Thyroid gland (tissue), 4 donors: Measurements from ENCODE around the gene GLIS1. TPM values are rescaled to one million over a fixed set of nuclear protein-coding genes. Genes with fewer than 3 reads are reported as not detected.

Experiments used
- DNase-seq, 2 donors: peaks; one replicate each; pipeline ENCODE4 v3.0.0-alpha.2; 2019
- H3K27ac ChIP-seq, 3 donors: fragments of 200-600 bp; sonication (generic); 1 replicate in 2 of 3; 2 replicates in 1 of 3; pipeline ENCODE4 v1.5.1; 2016 to 2019; ENCODE audit warnings: mild to moderate bottlenecking in 1 of 3, moderate library complexity in 1 of 3
- H3K27me3 ChIP-seq: fragments of 200-600 bp; sonication (generic); one replicate; pipeline ENCODE4 v1.5.1; 2019
- H3K36me3 ChIP-seq, 2 donors: fragments of 200-600 bp; sonication (generic); one replicate each; pipeline ENCODE4 v1.5.1; 2016 to 2019
- H3K4me1 ChIP-seq, 2 donors: fragments of 200-600 bp; sonication (generic); one replicate each; pipeline ENCODE4 v1.5.1; 2017 to 2019
- H3K4me3 ChIP-seq, 3 donors: fragments of 200-600 bp; sonication (generic); replicated peaks in 1 of 3; 1 replicate in 2 of 3; 2 replicates in 1 of 3; pipeline ENCODE4 v1.5.1; 2016; ENCODE audit warnings: mild to moderate bottlenecking in 1 of 3
- H3K9me3 ChIP-seq: fragments of 200-600 bp; sonication (generic); one replicate; pipeline ENCODE4 v1.5.1; 2017
- POLR2A ChIP-seq, 2 donors: fragments of 450-650 bp; IDR thresholded peaks; one replicate each; pipeline ENCODE4 v1.6.1; 2017; ENCODE audit warnings: antibody characterized with exemption in 2 of 2, mild to moderate bottlenecking in 2 of 2, moderate library complexity in 1 of 2
- WGBS, 2 donors: methylation state at CpG; one replicate each; pipeline ENCODE4 v1.1.5; 2017; 5-methylcytosine and 5-hydroxymethylcytosine counted together
- intact Hi-C: fragments of 100-400 bp; cut with DNase I; formaldehyde crosslinking; loops from one replicate; pipeline ENCODE4 v1.15.1; 2023
- total RNA-seq, 4 donors: library from RNA; depleted of rRNA; stranded (reverse); fragments of >200 nt; gene quantifications; one replicate each; pipeline ENCODE4 v1.2.3, GENCODE V29; 2016
- TF ChIP-seq, protein P1 (sequence below), 6 experiments: fragments of 200-600 bp in 3 of 6; fragments of 450-650 bp in 3 of 6; sonication (generic) in 3 of 6; IDR thresholded peaks; one replicate each; pipeline ENCODE4 v1.5.1; 2016 to 2019; ENCODE audit warnings: antibody characterized with exemption in 6 of 6, mild to moderate bottlenecking in 2 of 6, inconsistent platforms in 1 of 6, moderate library complexity in 1 of 6

The GLIS1 gene
- total RNA-seq, 4 donors from 2014 or later, result 0.29 TPM; not detected in 3

DNA sequence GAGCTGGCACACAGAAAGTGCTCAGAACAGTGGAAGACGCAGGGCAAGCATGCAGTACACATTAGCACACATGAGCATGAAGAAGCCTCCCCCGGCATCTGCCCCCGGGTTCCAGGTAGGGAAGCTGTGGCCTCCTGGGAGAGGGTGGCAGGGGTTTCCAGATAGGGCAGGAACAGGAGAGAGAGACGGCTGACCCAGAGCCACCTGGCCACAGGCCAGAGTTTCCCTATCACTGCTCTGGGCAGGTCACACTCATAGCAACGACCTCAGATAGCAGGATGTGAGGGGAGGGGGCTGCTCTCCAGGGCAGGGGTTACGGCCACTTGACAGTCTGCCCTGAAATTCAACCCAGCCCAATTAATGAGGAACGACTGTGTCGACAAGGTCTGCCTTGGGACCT is 36.6 kb downstream of the GLIS1 start:
- H3K36me3 ChIP-seq, result no peaks in the 10 kb centered on the region
- WGBS, 2 donors, result 57 to 72% methylated on average over 4 to 8 of the region's 8 CpGs
- no peak overlapping the region for H3K4me3 ChIP-seq

GRCh38 chr1:53700776-53701175 is 38.2 kb downstream of the GLIS1 start:
- DNase-seq, result no peak
- intact Hi-C loops, result no loop called here
- 94 to 96% methylated on average over 3 of the region's 3 CpGs for WGBS, 2 donors
- Histone ChIP-seq H3K27ac (no peak overlapping the region), H3K27me3 (no peaks in the 10 kb centered on the region), H3K4me1 (peaks cover 0 to 5% of the 10 kb centered on the region in 2 donors), H3K4me3 (no peak overlapping the region), H3K36me3 (no peaks in the 10 kb centered on the region), H3K9me3 (no peaks in the 10 kb centered on the region)
- no peak for TF ChIP-seq POLR2A (IDR thresholded peaks at IDR 0.05)
- TF ChIP-seq, protein P1, sequence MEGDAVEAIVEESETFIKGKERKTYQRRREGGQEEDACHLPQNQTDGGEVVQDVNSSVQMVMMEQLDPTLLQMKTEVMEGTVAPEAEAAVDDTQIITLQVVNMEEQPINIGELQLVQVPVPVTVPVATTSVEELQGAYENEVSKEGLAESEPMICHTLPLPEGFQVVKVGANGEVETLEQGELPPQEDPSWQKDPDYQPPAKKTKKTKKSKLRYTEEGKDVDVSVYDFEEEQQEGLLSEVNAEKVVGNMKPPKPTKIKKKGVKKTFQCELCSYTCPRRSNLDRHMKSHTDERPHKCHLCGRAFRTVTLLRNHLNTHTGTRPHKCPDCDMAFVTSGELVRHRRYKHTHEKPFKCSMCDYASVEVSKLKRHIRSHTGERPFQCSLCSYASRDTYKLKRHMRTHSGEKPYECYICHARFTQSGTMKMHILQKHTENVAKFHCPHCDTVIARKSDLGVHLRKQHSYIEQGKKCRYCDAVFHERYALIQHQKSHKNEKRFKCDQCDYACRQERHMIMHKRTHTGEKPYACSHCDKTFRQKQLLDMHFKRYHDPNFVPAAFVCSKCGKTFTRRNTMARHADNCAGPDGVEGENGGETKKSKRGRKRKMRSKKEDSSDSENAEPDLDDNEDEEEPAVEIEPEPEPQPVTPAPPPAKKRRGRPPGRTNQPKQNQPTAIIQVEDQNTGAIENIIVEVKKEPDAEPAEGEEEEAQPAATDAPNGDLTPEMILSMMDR (IDR thresholded peaks at IDR 0.05), result no peak

More for the DNA sequence above, 36.6 kb downstream of the GLIS1 start:
- no peak for DNase-seq
- intact Hi-C loops, result no loop called here
- Histone ChIP-seq H3K27me3 (no peaks in the 10 kb centered on the region), H3K9me3 (no peaks in the 10 kb centered on the region), H3K27ac (no peak overlapping the region), H3K4me1 (peaks cover 0 to 4% of the 10 kb centered on the region in 2 donors)
- TF ChIP-seq, protein P1 (IDR thresholded peaks at IDR 0.05), result no peak
- no peak for TF ChIP-seq POLR2A (IDR thresholded peaks at IDR 0.05)

- H3K9me3 ChIP-seq, result no peaks in the 10 kb centered on the region
- no peak for DNase-seq
- TF ChIP-seq POLR2A (IDR thresholded peaks at IDR 0.05), result no peak
- TF ChIP-seq, protein P1 (IDR thresholded peaks at IDR 0.05), result no peak
- 90 to 93% methylated on average over 5 to 8 of the region's 8 CpGs for WGBS, 2 donors
- intact Hi-C loops, result no loop called here
- H3K4me1 ChIP-seq, result peaks cover 0 to 5% of the 10 kb centered on the region in 2 donors
- no peaks in the 10 kb centered on the region for H3K27me3 ChIP-seq
- H3K27ac ChIP-seq, result no peak overlapping the region
- H3K4me3 ChIP-seq, result no peak overlapping the region
- H3K36me3 ChIP-seq, result no peaks in the 10 kb centered on the region
Measured at GRCh38 chr1:53699981-53700380, 39.0 kb downstream of the GLIS1 start.

GRCh38 chr1:53698384-53698980 is 40.5 kb downstream of the GLIS1 start:
- H3K9me3 ChIP-seq, result no peaks in the 10 kb centered on the region

More at GRCh38 chr1:53698384-53698980, 40.5 kb downstream of the GLIS1 start:
- intact Hi-C loops, result no loop called here
- H3K36me3 ChIP-seq, result no peaks in the 10 kb centered on the region
- no peak overlapping the region for H3K27ac ChIP-seq
- TF ChIP-seq, protein P1 (IDR thresholded peaks at IDR 0.05), result no peak
- TF ChIP-seq POLR2A (IDR thresholded peaks at IDR 0.05), result no peak
- no peaks in the 10 kb centered on the region for H3K27me3 ChIP-seq
- no peak for DNase-seq
- 86 to 90% methylated on average over 5 to 7 of the region's 7 CpGs for WGBS, 2 donors
- H3K4me3 ChIP-seq, result no peak overlapping the region
- H3K4me1 ChIP-seq, result peaks cover 0 to 5% of the 10 kb centered on the region in 2 donors
